Upper lobe of right lung (tissue), 1 donor: Measurements from ENCODE around the gene RMND1. TPM values are rescaled to one million over a fixed set of nuclear protein-coding genes. Genes with fewer than 3 reads are reported as not detected.

Experiments used
- ATAC-seq: fragments of 200-7000 bp; cut with Tn5 transposase; one replicate; pipeline ENCODE4 v1.9.1; 2020; ENCODE audit warnings: mild to moderate bottlenecking, moderate library complexity
- DNase-seq: peaks from one replicate; pipeline ENCODE4 v3.0.0-alpha.2; 2020
- H3K27ac ChIP-seq: fragments of 200-600 bp; one replicate; pipeline ENCODE4 v1.8.0; 2022
- H3K27me3 ChIP-seq: fragments of 200-600 bp; one replicate; pipeline ENCODE4 v1.8.0; 2022; ENCODE audit warnings: mild to moderate bottlenecking
- H3K36me3 ChIP-seq: fragments of 200-600 bp; one replicate; pipeline ENCODE4 v1.8.0; 2022
- H3K4me1 ChIP-seq: fragments of 200-600 bp; one replicate; pipeline ENCODE4 v1.8.0; 2022
- H3K4me3 ChIP-seq: fragments of 200-600 bp; one replicate; pipeline ENCODE4 v1.8.0; 2022; ENCODE audit warnings: mild to moderate bottlenecking
- H3K9me3 ChIP-seq: fragments of 200-600 bp; one replicate; pipeline ENCODE4 v1.8.0; 2022
- CTCF ChIP-seq: fragments of 200-600 bp; IDR thresholded peaks from one replicate; pipeline ENCODE4 v1.8.0; 2022; ENCODE audit warnings: antibody characterized with exemption
- intact Hi-C: fragments of 100-400 bp; cut with DNase I; formaldehyde crosslinking; loops from one replicate; pipeline ENCODE4 v1.11.0; 2022
- total RNA-seq: library from RNA; stranded (reverse); fragmentation: NEBNext Ultra II Directional; extraction: Animal tissue kit (Norgen Biotek cat#: 25700); gene quantifications from one replicate; pipeline ENCODE4 v1.2.1, GENCODE V29; 2021
- donor health status: DM: no; HTN: yes; CAD: no; lungs with severe emphysema.

RMND1 gene
- total RNA-seq, 1 donor from 2014 or later = 19.5 TPM

- H3K4me3 ChIP-seq = no peak overlapping the region
- no peak overlapping the region for H3K27ac ChIP-seq
- intact Hi-C loops = no loop called here
- no peaks in the 10 kb centered on the region for H3K9me3 ChIP-seq
- ATAC-seq (no peak), DNase-seq (no peak)
- TF ChIP-seq CTCF = no peak
- no peaks in the 10 kb centered on the region for H3K4me1 ChIP-seq
- peaks cover 52% of the 10 kb centered on the region for H3K36me3 ChIP-seq
- no peaks in the 10 kb centered on the region for H3K27me3 ChIP-seq
Observed at GRCh38 chr6:151408858-151409257, 43.1 kb downstream of the RMND1 start.

GRCh38 chr6:151403919-151404308 lies 48.0 kb downstream of the RMND1 start:
- DNase-seq = no peak
- H3K27me3 ChIP-seq = no peaks in the 10 kb centered on the region
- intact Hi-C loops = no loop called here
- no peak for TF ChIP-seq CTCF
- no peak overlapping the region for H3K4me3 ChIP-seq
- H3K27ac ChIP-seq = no peak overlapping the region
- H3K36me3 ChIP-seq = peaks cover 39% of the 10 kb centered on the region
- H3K9me3 ChIP-seq = no peaks in the 10 kb centered on the region
- no peak for ATAC-seq
- H3K4me1 ChIP-seq = peaks cover 16% of the 10 kb centered on the region

GRCh38 chr6:151402228-151402627 lies 49.7 kb downstream of the RMND1 start:
- no peak for DNase-seq
- no peaks in the 10 kb centered on the region for H3K27me3 ChIP-seq
- H3K9me3 ChIP-seq = no peaks in the 10 kb centered on the region
- TF ChIP-seq CTCF = no peak
- no peak overlapping the region for H3K27ac ChIP-seq
- peaks cover 16% of the 10 kb centered on the region for H3K4me1 ChIP-seq
- ATAC-seq = no peak
- H3K4me3 ChIP-seq = no peak overlapping the region
- peaks cover 47% of the 10 kb centered on the region for H3K36me3 ChIP-seq
- intact Hi-C loops = no loop called here

- Histone ChIP-seq H3K4me3 (no peak overlapping the region), H3K27me3 (no peaks in the 10 kb centered on the region), H3K27ac (no peak overlapping the region), H3K9me3 (no peaks in the 10 kb centered on the region), H3K36me3 (peaks cover 45% of the 10 kb centered on the region), H3K4me1 (peaks cover 34% of the 10 kb centered on the region)
- ATAC-seq (no peak), DNase-seq (no peak)
- intact Hi-C loops = no loop called here
- TF ChIP-seq CTCF = no peak
Observed at GRCh38 chr6:151400473-151400872, 51.5 kb downstream of the RMND1 start.

GRCh38 chr6:151399679-151400078 lies 52.2 kb downstream of the RMND1 start:
- peaks cover 37% of the 10 kb centered on the region for H3K36me3 ChIP-seq
- no peaks in the 10 kb centered on the region for H3K9me3 ChIP-seq
- no peaks in the 10 kb centered on the region for H3K27me3 ChIP-seq
- ATAC-seq = no peak
- no peak for TF ChIP-seq CTCF
- H3K4me3 ChIP-seq = no peak overlapping the region
- DNase-seq = no peak
- no peak overlapping the region for H3K27ac ChIP-seq
- H3K4me1 ChIP-seq = peaks cover 38% of the 10 kb centered on the region
- intact Hi-C loops = no loop called here

- Histone ChIP-seq H3K4me1 (peaks cover 54% of the 10 kb centered on the region), H3K4me3 (no peak overlapping the region), H3K27me3 (no peaks in the 10 kb centered on the region), H3K27ac (no peak overlapping the region), H3K36me3 (peaks cover 10% of the 10 kb centered on the region), H3K9me3 (no peaks in the 10 kb centered on the region)
- TF ChIP-seq CTCF = no peak
- DNase-seq (no peak), ATAC-seq (no peak)
- intact Hi-C loops = no loop called here
Observed at GRCh38 chr6:151393410-151393809, 58.5 kb downstream of the RMND1 start.
